Stimulated activated CD4-positive, alpha-beta T cell treated with anti-CD3 and anti-CD28 coated beads, Interleukin-2, amount 100 ng/mL, for 4 hours (primary cell): ENCODE data around the gene CLASRP.
A peak's percentile ranks its signal among the peaks of the same experiment; 100 is the strongest.

Experiments
- DNase-seq: peaks from one replicate; pipeline ENCODE4 v3.0.0-alpha.2; 2020; ENCODE audit warnings: low read depth

The CLASRP gene

DNA sequence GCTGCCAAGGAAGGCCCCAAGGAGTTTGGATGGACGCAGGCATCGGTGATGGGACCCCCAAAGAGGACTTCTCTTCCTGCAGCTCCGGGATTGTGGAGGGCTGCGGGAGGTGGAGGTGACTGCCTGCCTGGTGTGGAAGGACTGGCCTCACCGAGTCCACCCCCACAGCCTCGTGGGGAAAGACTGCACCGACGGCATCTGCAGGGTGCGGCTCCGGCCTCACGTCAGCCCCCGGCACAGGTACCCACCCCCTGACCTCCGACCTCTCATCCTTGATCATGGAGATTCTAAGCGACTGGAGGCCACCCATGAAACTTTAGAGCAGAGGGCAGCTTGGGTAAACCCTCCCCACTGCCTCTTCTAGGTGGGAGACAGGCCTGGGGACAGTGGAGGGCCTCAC lies 16.9 kb upstream of the CLASRP start:
- DNase-seq: no peak

- DNase-seq: no peak
Observed at GRCh38 chr19:45023048-45023447, 15.8 kb upstream of the CLASRP start.

DNA sequence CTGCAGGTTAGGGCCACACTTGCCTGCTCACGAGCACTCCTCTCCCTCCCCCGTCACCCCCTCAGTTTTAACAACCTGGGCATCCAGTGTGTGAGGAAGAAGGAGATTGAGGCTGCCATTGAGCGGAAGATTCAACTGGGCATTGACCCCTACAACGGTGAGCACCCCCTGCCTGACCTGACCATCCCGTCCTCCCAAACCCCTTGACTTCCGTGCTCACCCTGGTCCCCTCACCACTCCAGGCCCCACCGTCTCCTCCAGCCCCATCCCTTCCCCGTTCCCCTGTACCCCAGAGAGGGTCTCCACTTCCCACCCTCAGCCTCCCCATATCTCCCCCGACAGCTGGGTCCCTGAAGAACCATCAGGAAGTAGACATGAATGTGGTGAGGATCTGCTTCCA lies 13.6 kb upstream of the CLASRP start:
- no peak for DNase-seq

- no peak for DNase-seq
Observed at GRCh38 chr19:45027371-45027770, 11.5 kb upstream of the CLASRP start.

GRCh38 chr19:45030825-45031224 lies 8.0 kb upstream of the CLASRP start:
- DNase-seq: no peak

- DNase-seq: no peak
Observed at GRCh38 chr19:45032421-45032820, 6.4 kb upstream of the CLASRP start.

- no peak for DNase-seq
Observed at GRCh38 chr19:45035755-45036154, 3.1 kb upstream of the CLASRP start.

DNA sequence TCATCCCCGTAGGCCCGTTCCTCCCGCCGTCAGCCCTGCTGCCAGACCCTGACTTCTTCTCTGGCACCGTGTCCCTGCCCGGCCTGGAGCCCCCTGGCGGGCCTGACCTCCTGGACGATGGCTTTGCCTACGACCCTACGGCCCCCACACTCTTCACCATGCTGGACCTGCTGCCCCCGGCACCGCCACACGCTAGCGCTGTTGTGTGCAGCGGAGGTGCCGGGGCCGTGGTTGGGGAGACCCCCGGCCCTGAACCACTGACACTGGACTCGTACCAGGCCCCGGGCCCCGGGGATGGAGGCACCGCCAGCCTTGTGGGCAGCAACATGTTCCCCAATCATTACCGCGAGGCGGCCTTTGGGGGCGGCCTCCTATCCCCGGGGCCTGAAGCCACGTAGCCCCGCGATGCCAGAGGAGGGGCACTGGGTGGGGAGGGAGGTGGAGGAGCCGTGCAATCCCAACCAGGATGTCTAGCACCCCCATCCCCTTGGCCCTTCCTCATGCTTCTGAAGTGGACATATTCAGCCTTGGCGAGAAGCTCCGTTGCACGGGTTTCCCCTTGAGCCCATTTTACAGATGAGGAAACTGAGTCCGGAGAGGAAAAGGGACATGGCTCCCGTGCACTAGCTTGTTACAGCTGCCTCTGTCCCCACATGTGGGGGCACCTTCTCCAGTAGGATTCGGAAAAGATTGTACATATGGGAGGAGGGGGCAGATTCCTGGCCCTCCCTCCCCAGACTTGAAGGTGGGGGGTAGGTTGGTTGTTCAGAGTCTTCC lies 1.3 kb upstream of the CLASRP start:
- no peak for DNase-seq

- DNase-seq: no peak
Observed at GRCh38 chr19:45040059-45040771, 1.4 kb downstream of the CLASRP start.

GRCh38 chr19:45041125-45041524 lies 2.3 kb downstream of the CLASRP start:
- no peak for DNase-seq

DNA sequence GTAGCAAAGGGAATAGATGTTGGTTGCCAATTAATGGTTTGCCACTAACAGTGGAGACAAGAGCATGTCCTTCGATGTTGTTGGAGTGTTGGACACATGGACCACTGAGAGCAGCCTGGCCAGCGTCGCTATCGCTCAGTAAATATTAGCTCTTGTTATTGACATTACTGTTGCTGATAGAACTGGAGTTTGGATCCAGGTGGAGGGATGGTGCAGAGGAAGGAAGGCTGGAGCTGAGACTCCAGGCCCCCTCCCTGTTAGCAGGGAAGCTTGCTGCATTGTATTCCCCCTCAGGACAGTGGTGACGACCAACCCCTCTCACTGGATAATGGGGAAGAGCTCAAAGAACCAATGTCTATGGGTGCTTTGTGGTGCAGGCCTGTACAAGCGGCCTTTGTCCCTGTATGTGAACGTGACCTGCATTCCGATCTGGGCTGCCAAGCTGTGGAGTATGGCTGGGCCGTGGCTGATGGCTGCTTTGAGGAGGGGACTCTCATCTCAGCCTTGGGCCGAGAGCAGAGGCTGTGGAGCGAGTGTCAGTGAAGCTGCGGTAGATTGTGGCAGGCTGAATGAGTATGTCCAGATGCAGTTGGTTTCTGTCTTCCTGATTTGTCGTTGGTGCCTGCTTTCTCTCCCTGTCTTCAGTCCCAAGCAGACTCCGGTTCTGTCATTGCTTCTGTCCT lies 7.0 kb downstream of the CLASRP start:
- no peak for DNase-seq

- DNase-seq: no peak
Observed at GRCh38 chr19:45046355-45046754, 7.5 kb downstream of the CLASRP start.

- no peak for DNase-seq
Observed at GRCh38 chr19:45047188-45047797, 8.4 kb downstream of the CLASRP start.

DNA sequence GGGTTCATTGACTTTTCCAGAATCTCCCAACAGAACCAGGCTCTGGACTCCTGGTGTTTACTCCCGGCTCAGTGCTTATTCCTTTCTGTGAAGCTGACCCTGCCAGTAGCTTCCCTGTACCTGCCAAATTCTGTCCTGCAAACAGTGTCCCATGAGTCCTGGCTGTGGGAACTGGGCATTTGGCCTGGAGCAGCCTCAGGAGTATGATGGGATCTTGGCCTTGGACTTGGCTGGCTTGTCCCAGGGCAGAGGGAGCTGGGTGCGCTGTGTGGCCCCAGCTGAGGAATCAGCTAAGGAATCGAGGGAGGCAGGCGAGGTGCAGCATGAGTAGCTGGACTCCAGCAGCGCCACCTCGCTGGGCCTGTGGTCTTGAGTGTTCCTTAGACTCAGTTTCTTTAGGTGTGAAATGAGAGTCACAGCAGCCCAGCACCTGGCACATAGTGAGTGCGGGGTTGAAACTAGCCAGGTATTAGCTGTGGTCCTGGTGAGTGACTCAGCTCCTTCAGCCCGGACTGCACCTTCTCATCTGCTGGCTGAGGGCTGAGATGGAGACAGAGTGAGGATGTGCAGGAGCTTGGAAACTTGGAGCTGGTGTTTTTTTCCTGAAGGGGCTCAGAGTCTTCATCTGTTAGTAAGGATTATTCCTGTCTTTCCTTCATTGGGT lies 10.4 kb downstream of the CLASRP start:
- no peak for DNase-seq

DNA sequence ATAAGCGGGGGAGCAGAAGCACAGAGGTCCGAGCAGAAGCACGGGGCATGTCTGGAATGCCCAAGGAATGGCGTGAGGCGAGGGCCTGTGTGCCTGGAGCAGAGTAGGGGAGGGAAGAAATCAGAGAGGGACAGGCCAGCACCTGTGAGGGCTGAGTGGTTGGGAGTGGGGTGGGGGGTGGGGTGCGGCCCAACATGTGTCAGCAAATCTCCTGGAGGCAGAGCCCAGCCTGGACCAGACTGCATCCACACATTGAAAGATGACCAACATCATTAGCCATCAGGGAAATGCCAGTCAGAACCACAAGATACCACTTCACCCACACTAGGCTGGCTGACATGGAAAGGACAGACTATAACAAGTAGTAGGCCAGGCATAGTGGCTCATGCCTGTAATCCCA lies 11.2 kb downstream of the CLASRP start:
- DNase-seq: no peak

- DNase-seq: no peak
Observed at GRCh38 chr19:45051929-45052579, 13.2 kb downstream of the CLASRP start.

- DNase-seq: no peak
Observed at GRCh38 chr19:45056831-45057230, 18.0 kb downstream of the CLASRP start.

DNA sequence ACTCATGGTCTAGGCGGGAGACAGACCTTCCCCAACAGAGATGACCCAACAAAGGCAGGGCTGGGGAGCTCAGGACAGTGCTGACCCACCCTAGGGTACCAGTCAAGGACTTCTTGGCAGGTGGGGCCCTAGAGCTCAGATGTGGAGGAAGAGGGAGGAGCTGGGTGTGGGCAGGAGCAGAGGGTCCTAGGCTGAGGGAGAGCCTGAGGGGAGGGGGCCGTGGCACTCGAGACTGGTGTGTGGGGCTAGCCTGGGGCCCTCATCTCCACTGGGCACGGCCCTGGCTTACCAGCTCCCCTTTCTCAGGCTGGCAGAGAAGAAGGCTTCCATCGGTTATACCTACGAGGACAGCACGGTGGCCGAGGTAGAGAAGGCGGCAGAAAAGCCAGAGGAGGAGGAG lies 18.6 kb downstream of the CLASRP start:
- DNase-seq: no peak

DNA sequence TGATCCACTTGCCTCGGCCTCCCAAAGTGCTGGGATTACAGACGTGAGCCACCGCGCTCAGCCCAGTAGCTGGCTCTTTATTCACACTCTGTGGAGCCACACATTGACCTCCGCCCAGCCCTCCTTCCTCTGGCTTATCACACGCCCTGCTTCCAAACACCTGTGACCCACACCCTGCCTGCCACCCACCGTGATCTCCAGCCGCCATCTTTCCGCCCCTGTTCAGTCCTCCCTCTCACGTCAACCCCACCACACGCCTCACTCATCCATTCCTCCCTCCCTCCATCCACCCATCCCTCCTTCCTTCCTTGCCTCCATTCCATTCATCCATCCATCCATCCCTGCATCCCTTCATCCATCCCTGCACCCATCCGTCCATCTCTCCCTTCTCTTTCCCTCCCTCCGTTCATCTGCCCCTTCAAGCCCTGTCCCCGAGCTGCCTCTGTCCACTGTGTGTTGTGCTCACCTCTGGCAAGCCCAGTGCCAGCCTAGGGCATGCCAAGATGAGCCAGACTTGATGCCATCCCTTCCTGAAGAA lies 19.8 kb downstream of the CLASRP start:
- DNase-seq: no peak

- peak; percentile 71 for DNase-seq
Observed at GRCh38 chr19:45059258-45059965, 20.6 kb downstream of the CLASRP start.

DNA sequence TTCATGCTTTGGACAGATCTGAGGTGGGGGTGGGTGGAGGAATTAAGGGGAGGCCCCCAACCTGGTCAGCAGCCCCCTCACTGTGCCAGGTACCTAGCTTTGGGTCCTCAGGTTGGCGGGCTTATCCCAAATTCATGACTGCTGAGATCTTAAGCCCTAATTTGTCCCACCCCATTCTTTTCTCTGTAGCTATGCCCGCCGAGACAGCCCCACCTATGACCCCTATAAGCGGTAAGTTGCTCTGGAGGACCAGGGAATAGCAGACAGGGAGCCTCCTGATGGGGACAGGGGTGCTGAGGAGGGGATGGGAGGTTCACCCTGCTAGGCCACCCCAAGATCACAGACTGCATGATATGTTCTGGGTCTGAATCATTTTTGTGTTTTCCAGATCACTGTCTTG lies 23.1 kb downstream of the CLASRP start:
- DNase-seq: no peak
